ENCODE measurements around the gene ASB13. TPM values are rescaled to one million over a fixed set of nuclear protein-coding genes. Genes with fewer than 3 reads are reported as not detected.

The ASB13 gene
- total RNA-seq, 1 donor from 2014 or later: 23.0 TPM

- H3K9me3 ChIP-seq: no peaks in the 10 kb centered on the region
- no peaks in the 10 kb centered on the region for H3K36me3 ChIP-seq
- no peaks in the 10 kb centered on the region for H3K27me3 ChIP-seq
- peak; percentile 94 for TF ChIP-seq CTCF (IDR thresholded peaks at IDR 0.05)
- ATAC-seq (peak; percentile 83), DNase-seq (peak; percentile 87)
- H3K27ac ChIP-seq: no peak overlapping the region
- no peak overlapping the region for H3K4me3 ChIP-seq
- intact Hi-C loops (cut with DNase I): no loop called here
- H3K4me1 ChIP-seq: no peaks in the 10 kb centered on the region
These were observed 36.9 kb downstream of the ASB13 start for GRCh38 chr10:5629303-5630111.

GRCh38 chr10:5628451-5629302, 37.7 kb downstream of the ASB13 start:
- ATAC-seq: no peak
- TF ChIP-seq CTCF (IDR thresholded peaks at IDR 0.05): no peak
- intact Hi-C loops (cut with DNase I): no loop called here
- no peak for DNase-seq
- H3K9me3 ChIP-seq: no peaks in the 10 kb centered on the region
- no peaks in the 10 kb centered on the region for H3K4me1 ChIP-seq
- H3K27me3 ChIP-seq: no peaks in the 10 kb centered on the region
- H3K27ac ChIP-seq: no peak overlapping the region
- H3K4me3 ChIP-seq: peak overlapping the region; percentile 23
- no peaks in the 10 kb centered on the region for H3K36me3 ChIP-seq

GRCh38 chr10:5627486-5628044, 38.8 kb downstream of the ASB13 start:
- TF ChIP-seq CTCF (IDR thresholded peaks at IDR 0.05): no peak
- DNase-seq (no peak), ATAC-seq (no peak)
- Histone ChIP-seq H3K36me3 (no peaks in the 10 kb centered on the region), H3K27me3 (no peaks in the 10 kb centered on the region), H3K27ac (no peak overlapping the region), H3K4me3 (no peak overlapping the region), H3K9me3 (no peaks in the 10 kb centered on the region), H3K4me1 (no peaks in the 10 kb centered on the region)
- intact Hi-C loops (cut with DNase I): no loop called here

- intact Hi-C loops (cut with DNase I): no loop called here
- DNase-seq: no peak
- no peak overlapping the region for H3K27ac ChIP-seq
- H3K27me3 ChIP-seq: no peaks in the 10 kb centered on the region
- no peaks in the 10 kb centered on the region for H3K4me1 ChIP-seq
- H3K4me3 ChIP-seq: no peak overlapping the region
- H3K9me3 ChIP-seq: no peaks in the 10 kb centered on the region
- no peak for ATAC-seq
- no peaks in the 10 kb centered on the region for H3K36me3 ChIP-seq
- TF ChIP-seq CTCF (IDR thresholded peaks at IDR 0.05): no peak
These were observed 40.2 kb downstream of the ASB13 start for GRCh38 chr10:5625992-5626777.

GRCh38 chr10:5624701-5625100, 41.7 kb downstream of the ASB13 start:
- intact Hi-C loops (cut with DNase I): loop anchor here (5.0 kb wide), 1 partner anchor 182 kb away; no protein-coding TSS in a partner anchor
- DNase-seq: no peak

More at GRCh38 chr10:5624701-5625100, 41.7 kb downstream of the ASB13 start:
- no peaks in the 10 kb centered on the region for H3K4me1 ChIP-seq
- H3K36me3 ChIP-seq: no peaks in the 10 kb centered on the region
- TF ChIP-seq CTCF (IDR thresholded peaks at IDR 0.05): no peak
- H3K9me3 ChIP-seq: no peaks in the 10 kb centered on the region
- H3K27ac ChIP-seq: no peak overlapping the region
- ATAC-seq: no peak
- H3K27me3 ChIP-seq: no peaks in the 10 kb centered on the region
- H3K4me3 ChIP-seq: no peak overlapping the region
